ENCODE measurements around the gene SCUBE3.

Gene SCUBE3

GRCh38 chr6:35267446-35267845 is 53.7 kb downstream of the SCUBE3 start:
- Histone ChIP-seq H3K27me3 (ENCODE audit: low read length) (no peaks in the 10 kb centered on the region), H3K9me2 (replicated peaks; ENCODE audit: insufficient read depth, low read length) (no peaks in the 10 kb centered on the region), H2AFZ (ENCODE audit: low read depth, low read length, severe bottlenecking) (no peak overlapping the region), H3K4me2 (ENCODE audit: low read depth, low read length, poor library complexity, severe bottlenecking) (no peak overlapping the region), H3K27ac (ENCODE audit: low read depth, low read length) (no peak overlapping the region), H4K20me1 (ENCODE audit: low read depth, low read length) (no peaks in the 10 kb centered on the region), H3K4me3 (ENCODE audit: insufficient read depth, low read length, poor library complexity, severe bottlenecking) (no peak overlapping the region), H3K79me2 (ENCODE audit: insufficient read depth, low read length) (peaks cover 74% of the 10 kb centered on the region), H3K9me3 (ENCODE audit: insufficient read depth, low read length) (no peaks in the 10 kb centered on the region), H3K36me3 (ENCODE audit: low read length) (no peaks in the 10 kb centered on the region), H3K9ac (ENCODE audit: low read length) (no peak overlapping the region), H3F3A (ENCODE audit: insufficient read depth) (no peaks in the 10 kb centered on the region)
- TF ChIP-seq EZH2phosphoT487 (conservative IDR thresholded peaks at IDR 0.05; ENCODE audit: low read length): no peak
- no peak for TF ChIP-seq CTCF (IDR thresholded peaks at IDR 0.05; ENCODE audit: insufficient read depth, low read length, poor library complexity, severe bottlenecking)

- no peaks in the 10 kb centered on the region for H4K20me1 ChIP-seq (ENCODE audit: low read depth, low read length)
- no peak overlapping the region for H3K4me2 ChIP-seq (ENCODE audit: low read depth, low read length, poor library complexity, severe bottlenecking)
- TF ChIP-seq CTCF (IDR thresholded peaks at IDR 0.05; ENCODE audit: insufficient read depth, low read length, poor library complexity, severe bottlenecking) (no peak), EZH2phosphoT487 (conservative IDR thresholded peaks at IDR 0.05; ENCODE audit: low read length) (no peak)
- H3K79me2 ChIP-seq (ENCODE audit: insufficient read depth, low read length): peaks cover 71% of the 10 kb centered on the region
- no peaks in the 10 kb centered on the region for H3K9me2 ChIP-seq (replicated peaks; ENCODE audit: insufficient read depth, low read length)
- H3K9ac ChIP-seq (ENCODE audit: low read length): no peak overlapping the region
- H2AFZ ChIP-seq (ENCODE audit: low read depth, low read length, severe bottlenecking): no peak overlapping the region
- H3K4me3 ChIP-seq (ENCODE audit: insufficient read depth, low read length, poor library complexity, severe bottlenecking): no peak overlapping the region
- H3F3A ChIP-seq (ENCODE audit: insufficient read depth): no peaks in the 10 kb centered on the region
- H3K27ac ChIP-seq (ENCODE audit: low read depth, low read length): no peak overlapping the region
- H3K27me3 ChIP-seq (ENCODE audit: low read length): no peaks in the 10 kb centered on the region
- H3K9me3 ChIP-seq (ENCODE audit: insufficient read depth, low read length): no peaks in the 10 kb centered on the region
- H3K36me3 ChIP-seq (ENCODE audit: low read length): no peaks in the 10 kb centered on the region
Observed at GRCh38 chr6:35267897-35268296, 54.1 kb downstream of the SCUBE3 start.

GRCh38 chr6:35272005-35272404 is 58.2 kb downstream of the SCUBE3 start:
- Histone ChIP-seq H3K27ac (ENCODE audit: low read depth, low read length) (no peak overlapping the region), H3F3A (ENCODE audit: insufficient read depth) (no peaks in the 10 kb centered on the region), H3K79me2 (ENCODE audit: insufficient read depth, low read length) (peaks cover 37% of the 10 kb centered on the region), H2AFZ (ENCODE audit: low read depth, low read length, severe bottlenecking) (no peak overlapping the region), H3K9ac (ENCODE audit: low read length) (no peak overlapping the region), H3K4me2 (ENCODE audit: low read depth, low read length, poor library complexity, severe bottlenecking) (no peak overlapping the region), H3K36me3 (ENCODE audit: low read length) (no peaks in the 10 kb centered on the region), H4K20me1 (ENCODE audit: low read depth, low read length) (no peaks in the 10 kb centered on the region), H3K9me3 (ENCODE audit: insufficient read depth, low read length) (no peaks in the 10 kb centered on the region), H3K4me3 (ENCODE audit: insufficient read depth, low read length, poor library complexity, severe bottlenecking) (no peak overlapping the region), H3K9me2 (replicated peaks; ENCODE audit: insufficient read depth, low read length) (no peaks in the 10 kb centered on the region), H3K27me3 (ENCODE audit: low read length) (no peaks in the 10 kb centered on the region)
- no peak for TF ChIP-seq CTCF (IDR thresholded peaks at IDR 0.05; ENCODE audit: insufficient read depth, low read length, poor library complexity, severe bottlenecking)
- TF ChIP-seq EZH2phosphoT487 (conservative IDR thresholded peaks at IDR 0.05; ENCODE audit: low read length): no peak
